Muscle of leg (tissue), 11 donors: ENCODE results near the gene ARL16. TPM values are rescaled to one million over a fixed set of nuclear protein-coding genes. Genes with fewer than 3 reads are reported as not detected.
"Not testable (repeated sequence)": the region's sequence is repeated elsewhere in the genome, so short reads cannot be mapped to it uniquely, and the experiment has no call there.

Source experiments
- DNase-seq: peaks from one replicate; pipeline ENCODE4 v3.0.0; 2013
- H3K27ac ChIP-seq: one replicate; pipeline ENCODE4 v1.5.1; 2013; ENCODE audit warnings: mild to moderate bottlenecking, low read length, control low read depth
- H3K27me3 ChIP-seq: one replicate; pipeline ENCODE4 v1.6.1; 2013; ENCODE audit warnings: low read length; ENCODE audit not compliant: control insufficient read depth, insufficient read depth
- H3K36me3 ChIP-seq: one replicate; pipeline ENCODE4 v1.6.1; 2013; ENCODE audit warnings: low read length; ENCODE audit not compliant: control insufficient read depth, insufficient read depth
- H3K4me1 ChIP-seq: one replicate; pipeline ENCODE4 v1.6.1; 2013; ENCODE audit warnings: low read length; ENCODE audit not compliant: control insufficient read depth, insufficient read depth
- H3K4me3 ChIP-seq: one replicate; pipeline ENCODE4 v1.5.1; 2013; ENCODE audit warnings: low read length, control low read depth
- H3K9me3 ChIP-seq: replicated peaks from 2 replicates; pipeline ENCODE4 v1.6.1; 2013; ENCODE audit warnings: low read depth, low read length; ENCODE audit not compliant: control insufficient read depth
- WGBS: methylation state at CpG from one replicate; pipeline ENCODE4 v1.1.5; 2013; ENCODE audit warnings: missing lambda C conversion rate; ENCODE audit not compliant: insufficient coverage; 5-methylcytosine and 5-hydroxymethylcytosine counted together
- polyA plus RNA-seq, 8 donors: library from polyadenylated mRNA; unstranded; fragments of 120-200 nt; gene quantifications; one replicate each; pipeline versions ENCODE4 v1.2.1 to v1.2.3, GENCODE V29; 2013; ENCODE audit warnings: inconsistent platforms in 1 of 8, low replicate concordance in 1 of 8; ENCODE audit not compliant: insufficient read length in 8 of 8, insufficient read depth in 1 of 8
- total RNA-seq: library from RNA; stranded (reverse); fragments of 120-200 nt; gene quantifications from one replicate; pipeline ENCODE4 v1.2.4, GENCODE V29; 2013

Gene ARL16
- total and polyA plus RNA-seq, 9 donors = 25.1 to 36.8 (median 31.2) TPM

DNA sequence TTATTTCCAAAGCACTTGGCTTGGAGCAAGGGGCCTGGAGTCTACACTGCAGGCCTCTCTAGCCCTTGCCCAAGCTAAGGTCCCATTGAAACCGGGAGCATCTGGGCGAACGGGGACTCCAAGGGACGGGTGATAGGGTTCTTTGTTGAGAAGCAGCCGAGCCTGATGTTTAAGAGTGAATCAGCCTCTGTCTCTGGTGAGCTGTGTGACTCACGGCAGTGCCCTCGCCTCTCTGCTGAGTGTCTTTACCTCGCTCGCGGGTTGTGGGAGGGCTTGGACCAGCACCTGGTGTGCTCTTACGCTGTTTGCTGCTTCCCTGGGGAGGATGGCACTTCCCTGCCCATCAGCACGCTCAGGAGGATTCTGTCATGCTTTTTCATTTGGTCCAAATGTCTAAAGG is 1.5 kb upstream of the ARL16 start:
- DNase-seq = no peak
- H3K27me3 ChIP-seq = no peaks in the 10 kb centered on the region
- H3K27ac ChIP-seq = no peak overlapping the region
- 84% methylated on average over 11 of the region's 12 CpGs for WGBS
- H3K9me3 ChIP-seq = no peaks in the 10 kb centered on the region
- H3K4me1 ChIP-seq = peaks cover 26% of the 10 kb centered on the region
- peak overlapping the region; percentile 76 for H3K4me3 ChIP-seq
- H3K36me3 ChIP-seq = peaks cover 58% of the 10 kb centered on the region

DNA sequence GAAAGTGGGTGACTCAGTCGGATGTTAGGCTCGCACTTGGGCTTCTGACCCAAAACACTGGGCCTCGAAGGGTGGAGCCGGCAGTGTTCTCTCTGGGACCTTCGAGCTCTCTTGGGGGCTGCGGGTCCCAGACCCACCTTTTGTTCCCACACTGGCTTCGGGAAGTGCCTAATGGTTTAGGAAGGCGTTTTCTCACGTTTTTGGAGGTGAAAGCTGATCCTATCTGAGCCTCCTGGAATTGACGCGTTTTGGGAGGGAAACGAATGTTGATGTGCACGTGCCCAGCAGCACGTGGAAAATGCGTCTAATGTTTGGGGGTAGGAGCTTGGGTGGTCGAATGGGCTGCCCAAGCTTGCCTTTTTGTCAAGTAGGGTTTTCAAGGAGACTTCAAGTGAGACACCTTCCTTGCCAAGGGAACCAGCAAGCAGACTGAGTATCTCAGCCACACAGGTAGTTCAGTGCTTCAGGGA is 880 bp upstream of the ARL16 start:
- 4% methylated on average over 16 of the region's 16 CpGs for WGBS
- H3K36me3 ChIP-seq = peaks cover 52% of the 10 kb centered on the region

DNA sequence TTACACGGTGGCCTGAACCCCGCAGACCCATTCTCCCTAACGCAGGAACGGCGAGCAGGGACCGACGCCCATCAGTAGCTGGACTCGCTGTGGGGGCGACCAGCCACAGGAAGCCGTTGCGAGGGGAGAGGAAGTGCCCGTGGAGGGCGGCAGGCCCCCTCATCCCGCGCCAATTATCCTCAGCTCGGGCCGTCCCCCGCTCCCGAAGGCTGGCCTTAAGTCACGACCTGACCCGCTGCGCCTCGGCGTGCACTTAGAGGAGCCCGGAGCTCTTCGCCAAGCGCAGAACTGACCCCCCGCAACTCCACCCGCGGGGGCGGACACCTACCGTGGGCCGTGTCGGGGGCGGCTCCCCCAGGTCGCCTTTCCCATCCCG is 401 bp downstream of the ARL16 start:
- no peaks in the 10 kb centered on the region for H3K9me3 ChIP-seq
- H3K27me3 ChIP-seq = no peaks in the 10 kb centered on the region
- H3K36me3 ChIP-seq = peaks cover 39% of the 10 kb centered on the region
- H3K27ac ChIP-seq = peak overlapping the region; percentile 32
- H3K4me1 ChIP-seq = peaks cover 26% of the 10 kb centered on the region
- 0% methylated on average over 37 of the region's 37 CpGs for WGBS
- H3K4me3 ChIP-seq = peak overlapping the region; percentile 76
- DNase-seq = no peak

More for the DNA sequence above, 880 bp upstream of the ARL16 start:
- Histone ChIP-seq H3K27ac (peak overlapping the region; percentile 13), H3K27me3 (no peaks in the 10 kb centered on the region), H3K4me3 (peak overlapping the region; percentile 76), H3K9me3 (no peaks in the 10 kb centered on the region), H3K4me1 (peaks cover 26% of the 10 kb centered on the region)
- DNase-seq = no peak

DNA sequence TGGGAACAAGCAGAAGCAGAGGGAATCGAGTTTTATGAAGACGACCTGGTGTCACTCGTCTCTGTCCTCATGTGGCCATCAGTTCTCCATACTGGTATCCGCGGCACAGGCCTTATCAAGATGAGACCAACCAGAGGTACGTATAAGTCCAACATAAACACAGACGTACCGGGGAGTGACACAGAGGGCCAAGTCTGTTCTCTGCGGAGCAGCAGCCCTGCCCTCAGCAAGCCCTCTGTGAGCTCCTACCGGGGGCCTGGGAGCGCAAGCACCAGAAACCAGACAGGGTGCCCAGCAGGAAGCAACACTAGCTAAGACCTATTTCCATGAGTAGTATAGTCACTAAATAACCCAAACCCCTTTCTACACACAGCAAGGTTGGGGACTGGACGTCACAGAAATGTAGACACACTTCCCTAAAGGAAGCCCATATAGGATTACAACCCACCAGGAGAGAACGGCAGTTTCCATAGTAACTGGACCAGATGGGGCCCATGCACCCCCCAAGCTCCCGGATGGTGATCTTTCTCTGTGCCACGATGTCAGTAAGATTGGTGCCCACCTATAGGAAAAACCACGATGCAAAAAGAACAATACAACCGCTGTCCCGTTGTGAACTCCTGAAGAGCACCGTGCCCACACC is 911 bp downstream of the ARL16 start:
- WGBS = 37% methylated on average over 16 of the region's 19 CpGs
- Histone ChIP-seq H3K27me3 (no peaks in the 10 kb centered on the region), H3K9me3 (no peaks in the 10 kb centered on the region), H3K4me3 (peak overlapping the region; percentile 76), H3K4me1 (peaks cover 26% of the 10 kb centered on the region), H3K27ac (no peak overlapping the region), H3K36me3 (peaks cover 34% of the 10 kb centered on the region)
- no peak for DNase-seq

DNA sequence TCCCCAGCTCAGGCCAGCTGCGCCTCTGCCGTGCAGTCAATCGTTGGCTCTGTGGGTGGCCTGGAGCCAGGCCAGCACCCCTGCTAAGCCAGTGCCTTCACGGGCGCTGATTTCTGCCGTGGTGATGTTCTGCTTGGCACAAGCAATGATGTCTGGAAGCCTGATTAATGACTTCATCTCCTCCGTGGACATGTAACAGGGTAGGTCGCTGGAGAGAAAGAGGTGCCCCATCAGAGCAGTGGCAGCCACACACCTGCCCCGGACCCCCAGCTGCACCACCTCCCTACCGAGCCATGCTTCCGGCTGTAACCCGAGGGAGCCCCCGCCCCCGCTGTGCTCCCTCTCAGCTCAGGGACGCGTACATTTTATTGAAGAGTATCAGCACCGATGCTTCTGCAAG is 1.9 kb downstream of the ARL16 start:
- 73% methylated on average over 15 of the region's 17 CpGs for WGBS
- H3K4me3 ChIP-seq = no peak overlapping the region

DNA sequence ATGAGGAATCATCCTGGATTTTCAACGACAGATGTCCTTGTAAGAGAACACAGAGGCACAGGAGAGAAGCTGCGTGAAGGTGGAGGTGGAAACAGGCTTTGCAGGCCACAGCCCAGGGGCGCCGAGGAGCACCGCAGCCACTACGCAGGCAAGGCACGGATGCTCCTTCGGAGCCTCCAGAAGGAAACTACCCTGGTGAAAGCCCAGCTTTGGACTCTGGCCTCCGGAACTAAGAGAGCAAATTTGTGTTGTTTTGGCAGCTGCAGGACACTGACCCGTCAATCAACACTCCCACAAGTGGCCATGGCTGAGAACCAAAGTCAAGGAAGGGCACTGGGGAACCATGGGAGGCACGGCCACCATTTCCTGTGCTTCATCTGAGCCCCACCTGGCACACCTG is 3.4 kb downstream of the ARL16 start:
- Histone ChIP-seq H3K4me3 (no peak overlapping the region), H3K36me3 (peaks cover 11% of the 10 kb centered on the region), H3K9me3 (no peaks in the 10 kb centered on the region), H3K27ac (no peak overlapping the region), H3K27me3 (no peaks in the 10 kb centered on the region), H3K4me1 (peaks cover 21% of the 10 kb centered on the region)
- DNase-seq = no peak
- 82% methylated on average over 11 of the region's 11 CpGs for WGBS

More for the DNA sequence above, 1.9 kb downstream of the ARL16 start:
- no peaks in the 10 kb centered on the region for H3K27me3 ChIP-seq
- H3K27ac ChIP-seq = no peak overlapping the region
- no peak for DNase-seq
- H3K36me3 ChIP-seq = peaks cover 24% of the 10 kb centered on the region
- no peaks in the 10 kb centered on the region for H3K9me3 ChIP-seq
- peaks cover 26% of the 10 kb centered on the region for H3K4me1 ChIP-seq

DNA sequence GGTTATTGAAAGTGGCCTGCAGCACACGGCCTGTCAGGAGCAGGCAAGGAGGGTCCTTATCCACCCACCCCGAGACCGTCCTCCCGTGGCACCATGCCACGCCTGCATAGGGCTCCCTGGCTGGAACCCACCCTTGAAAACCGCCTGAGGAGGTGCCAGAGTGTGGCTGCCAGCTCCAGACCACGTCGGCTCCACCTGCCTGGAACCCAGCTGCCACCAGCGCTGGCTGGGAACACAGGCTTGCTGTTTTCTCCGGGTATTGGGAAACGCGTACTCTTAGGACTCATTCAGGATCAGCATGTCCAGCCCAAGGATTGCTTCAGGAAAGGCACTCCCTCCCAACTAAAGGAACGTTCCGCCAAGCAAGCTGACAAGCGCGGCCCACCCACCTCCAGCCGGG is 6.7 kb downstream of the ARL16 start:
- 89% methylated on average over 17 of the region's 17 CpGs for WGBS
- Histone ChIP-seq H3K4me3 (no peak overlapping the region), H3K9me3 (no peaks in the 10 kb centered on the region), H3K4me1 (peaks cover 2% of the 10 kb centered on the region), H3K27me3 (no peaks in the 10 kb centered on the region), H3K36me3 (peaks cover 36% of the 10 kb centered on the region), H3K27ac (no peak overlapping the region)
- no peak for DNase-seq

DNA sequence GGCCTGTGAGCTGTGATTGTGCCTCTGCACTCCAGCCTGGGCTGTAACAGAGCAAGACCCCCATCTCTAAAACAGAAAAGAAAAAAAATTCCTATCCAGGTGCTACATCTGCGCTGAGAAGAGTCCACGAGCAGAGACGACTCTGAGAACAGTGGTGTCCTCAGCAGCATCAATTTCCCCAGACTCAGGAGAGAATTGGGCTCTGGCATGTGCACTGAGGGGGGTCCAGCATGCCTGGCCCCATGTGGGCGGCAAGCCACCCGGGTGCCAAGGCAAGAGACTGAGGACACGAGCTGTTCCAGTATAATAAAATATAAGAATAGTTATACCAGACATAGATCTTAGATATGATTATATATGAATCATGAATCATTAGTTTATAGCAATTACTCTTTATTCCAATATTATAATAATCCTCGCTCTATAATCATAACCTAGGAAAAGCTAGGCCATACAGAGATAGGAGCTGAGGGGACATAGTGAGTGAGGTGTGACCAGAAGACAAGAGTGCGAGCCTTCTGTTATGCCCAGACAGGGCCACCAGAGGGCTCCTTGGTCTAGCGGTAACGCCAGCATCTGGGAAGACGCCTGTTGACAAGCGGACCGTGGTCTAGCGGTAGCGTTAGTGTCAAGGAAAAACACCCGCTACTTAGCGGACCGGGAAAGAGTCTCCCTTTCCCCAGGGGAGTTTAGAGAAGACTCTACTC is 7.9 kb downstream of the ARL16 start:
- H3K27me3 ChIP-seq, H3K4me3 ChIP-seq, H3K27ac ChIP-seq, DNase-seq, H3K4me1 ChIP-seq, H3K9me3 ChIP-seq: not testable (repeated sequence)
- WGBS = 52% methylated on average over 3 of the region's 18 CpGs
- H3K36me3 ChIP-seq = peaks cover 41% of the 10 kb centered on the region

DNA sequence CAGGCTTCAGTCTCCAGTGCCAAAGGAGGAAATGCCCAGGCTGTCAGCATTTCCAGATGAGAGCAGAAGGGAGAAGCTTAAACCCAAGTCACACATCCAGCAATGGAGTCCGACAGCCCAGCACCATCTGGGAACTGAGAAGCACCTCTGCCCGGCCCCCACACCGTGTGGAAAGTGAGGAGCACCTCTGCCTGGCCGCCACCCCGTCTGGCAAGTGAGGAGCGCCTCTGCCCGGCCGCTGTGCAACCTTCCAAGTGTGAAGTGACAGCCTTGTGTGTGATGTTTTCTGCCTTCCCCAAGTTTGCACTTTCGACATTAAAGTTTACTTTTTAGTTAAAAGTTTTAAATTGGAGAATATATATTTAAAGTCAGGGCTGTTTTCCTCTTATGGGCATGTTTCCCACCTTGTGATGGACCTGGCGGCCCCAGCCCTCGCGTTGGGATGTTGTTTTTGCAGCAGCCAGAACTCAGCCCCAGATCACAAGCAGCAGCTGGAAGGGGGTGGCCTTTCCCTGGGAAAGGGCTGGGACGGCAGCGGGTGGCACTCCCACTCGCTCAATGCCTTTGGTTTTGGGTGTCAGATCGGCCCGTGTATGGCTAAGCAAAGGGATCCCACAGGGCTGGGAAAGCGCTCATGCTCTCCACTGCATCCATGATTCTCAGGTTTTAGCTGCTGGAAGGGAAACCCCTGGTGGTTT is 9.9 kb downstream of the ARL16 start:
- no peaks in the 10 kb centered on the region for H3K9me3 ChIP-seq
- H3K27ac ChIP-seq = no peak overlapping the region
- no peak overlapping the region for H3K4me3 ChIP-seq
- DNase-seq = no peak
- peaks cover 56% of the 10 kb centered on the region for H3K36me3 ChIP-seq
- no peaks in the 10 kb centered on the region for H3K4me1 ChIP-seq
- 77% methylated on average over 13 of the region's 18 CpGs for WGBS
- no peaks in the 10 kb centered on the region for H3K27me3 ChIP-seq

DNA sequence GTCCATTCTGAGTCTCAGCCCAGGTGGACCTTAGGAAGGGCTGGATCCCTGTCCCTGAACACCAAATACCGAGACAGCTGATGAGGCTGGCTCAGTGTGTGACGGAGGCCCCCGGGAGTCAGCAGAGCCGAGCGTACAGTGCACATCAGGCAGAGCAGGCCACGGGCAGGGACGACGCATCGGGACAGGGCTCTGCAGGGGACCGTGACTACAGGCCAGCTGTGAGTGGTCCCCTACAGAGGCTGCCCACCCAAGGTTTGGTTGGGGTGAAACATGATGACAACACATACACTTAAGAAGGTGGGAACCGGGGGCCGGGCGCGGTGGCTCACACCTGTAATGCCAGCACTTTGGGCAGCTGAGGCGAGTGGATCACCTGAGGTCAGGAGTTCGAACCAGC is 10.6 kb downstream of the ARL16 start:
- Histone ChIP-seq H3K4me3 (no peak overlapping the region), H3K4me1 (peaks cover 2% of the 10 kb centered on the region), H3K9me3 (no peaks in the 10 kb centered on the region), H3K27me3 (no peaks in the 10 kb centered on the region), H3K36me3 (peaks cover 61% of the 10 kb centered on the region), H3K27ac (no peak overlapping the region)
- WGBS = 92% methylated on average over 14 of the region's 16 CpGs
- no peak for DNase-seq
